Measurements from ENCODE around the gene UBLCP1.

DNA sequence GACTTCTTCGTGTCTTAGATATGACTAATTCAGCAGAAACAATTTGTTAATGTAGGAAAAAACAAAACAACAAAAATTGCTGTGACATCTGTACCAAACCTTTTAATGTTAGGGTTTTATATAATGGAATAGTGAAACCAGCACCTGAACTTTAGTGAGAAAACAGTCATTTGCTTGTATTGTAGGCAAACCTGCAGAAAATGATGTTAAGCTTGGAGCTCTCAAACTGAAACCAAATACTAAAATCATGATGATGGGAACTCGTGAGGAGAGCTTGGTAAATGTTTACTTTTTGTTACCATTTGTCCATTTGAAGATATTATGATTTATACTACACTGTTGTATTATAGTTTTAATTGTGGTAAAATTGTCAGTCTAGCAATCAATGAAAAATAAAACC, 6.6 kb downstream of the UBLCP1 start:
- TF ChIP-seq, protein P1, sequence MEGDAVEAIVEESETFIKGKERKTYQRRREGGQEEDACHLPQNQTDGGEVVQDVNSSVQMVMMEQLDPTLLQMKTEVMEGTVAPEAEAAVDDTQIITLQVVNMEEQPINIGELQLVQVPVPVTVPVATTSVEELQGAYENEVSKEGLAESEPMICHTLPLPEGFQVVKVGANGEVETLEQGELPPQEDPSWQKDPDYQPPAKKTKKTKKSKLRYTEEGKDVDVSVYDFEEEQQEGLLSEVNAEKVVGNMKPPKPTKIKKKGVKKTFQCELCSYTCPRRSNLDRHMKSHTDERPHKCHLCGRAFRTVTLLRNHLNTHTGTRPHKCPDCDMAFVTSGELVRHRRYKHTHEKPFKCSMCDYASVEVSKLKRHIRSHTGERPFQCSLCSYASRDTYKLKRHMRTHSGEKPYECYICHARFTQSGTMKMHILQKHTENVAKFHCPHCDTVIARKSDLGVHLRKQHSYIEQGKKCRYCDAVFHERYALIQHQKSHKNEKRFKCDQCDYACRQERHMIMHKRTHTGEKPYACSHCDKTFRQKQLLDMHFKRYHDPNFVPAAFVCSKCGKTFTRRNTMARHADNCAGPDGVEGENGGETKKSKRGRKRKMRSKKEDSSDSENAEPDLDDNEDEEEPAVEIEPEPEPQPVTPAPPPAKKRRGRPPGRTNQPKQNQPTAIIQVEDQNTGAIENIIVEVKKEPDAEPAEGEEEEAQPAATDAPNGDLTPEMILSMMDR (IDR thresholded peaks at IDR 0.05), result no peak
- no peak for TF ChIP-seq POLR2A (IDR thresholded peaks at IDR 0.05)
